Ureter (tissue), 1 donor: Measurements from ENCODE around the gene CACNA1H. TPM values are rescaled to one million over a fixed set of nuclear protein-coding genes. Genes with fewer than 3 reads are reported as not detected.
"Not testable (repeated sequence)": the region's sequence is repeated elsewhere in the genome, so short reads cannot be mapped to it uniquely, and the experiment has no call there.

Experiments
- DNase-seq: peaks from one replicate; pipeline ENCODE4 v3.0.0-alpha.2; 2020; ENCODE audit warnings: low spot score
- total RNA-seq: library from RNA; stranded (reverse); gene quantifications from one replicate; pipeline ENCODE4 v1.2.4, GENCODE V29; 2023
- donor health status: DM: yes; HTN: yes; CAD: no.

The CACNA1H gene
- total RNA-seq, 1 donor from 2014 or later, result 24.4 TPM

DNA sequence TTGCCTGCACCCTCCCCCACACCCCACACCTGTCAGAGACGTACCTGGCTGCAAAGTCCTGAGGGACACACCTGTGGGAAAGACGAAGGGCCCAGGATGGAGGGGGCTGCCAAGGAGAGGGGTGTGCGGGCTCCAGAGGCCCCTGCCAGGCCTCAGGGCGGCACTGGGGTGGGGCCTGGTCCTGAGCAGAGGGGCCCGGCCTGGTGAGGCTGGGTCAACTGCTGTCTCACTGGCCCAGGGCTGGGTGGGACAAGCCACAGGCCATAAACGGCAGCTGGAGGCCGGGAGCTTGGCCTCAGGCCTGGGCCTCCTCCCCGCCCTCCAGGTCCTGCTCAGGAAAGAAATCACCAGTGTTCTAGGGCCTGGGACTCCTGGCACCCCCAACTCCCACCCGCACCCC, 71.7 kb downstream of the CACNA1H start:
- DNase-seq, result no peak

DNA sequence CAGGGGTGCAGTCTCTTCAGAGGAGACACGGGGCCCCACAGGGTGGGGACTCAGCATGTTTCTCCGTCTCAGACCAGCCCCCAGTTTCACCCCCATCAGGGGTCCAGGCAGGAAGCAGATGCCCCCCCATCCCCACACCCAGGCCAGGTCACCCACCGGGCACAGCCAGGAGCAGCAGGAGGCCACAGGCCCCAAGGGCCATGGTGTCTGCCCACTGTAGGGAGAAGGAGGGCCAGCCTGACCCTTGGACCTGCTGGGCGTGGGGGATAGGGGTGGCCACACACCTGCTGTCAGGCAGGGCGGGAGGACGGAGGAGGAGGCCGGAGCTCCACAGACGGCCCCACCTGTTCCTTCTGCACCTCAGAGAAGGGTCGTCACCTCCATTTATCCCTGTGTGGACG, 72.1 kb downstream of the CACNA1H start, which contains the start of gene TPSG1:
TSS of gene TPSG1 (minus strand) at position 218 of the 401 bp plus-strand sequence. CDS start at position 202, 16 bp downstream.
- no peak for DNase-seq

DNA sequence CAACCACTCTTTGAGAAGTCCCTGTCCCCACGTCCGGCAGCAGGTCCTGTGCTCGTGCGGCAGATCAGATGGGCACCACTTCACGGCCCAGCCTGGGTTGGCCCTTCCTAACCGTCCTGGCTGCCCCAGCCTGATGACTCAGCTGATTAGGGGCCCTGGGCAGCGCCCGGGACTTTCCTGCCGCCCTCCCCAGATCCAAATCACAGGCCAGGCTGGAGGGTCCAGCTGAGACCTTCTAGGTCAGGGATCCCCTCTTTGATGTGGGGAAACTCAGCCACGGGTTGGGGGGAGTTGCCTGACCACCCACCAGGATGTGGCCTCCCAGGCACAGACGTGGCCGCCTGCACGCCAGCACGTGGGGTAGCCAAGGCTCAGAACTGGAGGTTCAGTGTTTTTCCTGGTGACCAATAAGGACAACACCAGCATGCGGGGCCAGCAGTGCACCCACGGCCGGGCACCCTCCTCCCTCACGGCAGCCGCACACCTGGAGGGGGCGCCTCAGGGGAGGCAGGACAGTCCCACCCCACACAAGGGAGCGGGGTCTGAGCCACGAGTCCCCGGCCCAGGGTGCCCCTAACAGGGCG, 72.9 kb downstream of the CACNA1H start:
- DNase-seq, result not testable (repeated sequence)

DNA sequence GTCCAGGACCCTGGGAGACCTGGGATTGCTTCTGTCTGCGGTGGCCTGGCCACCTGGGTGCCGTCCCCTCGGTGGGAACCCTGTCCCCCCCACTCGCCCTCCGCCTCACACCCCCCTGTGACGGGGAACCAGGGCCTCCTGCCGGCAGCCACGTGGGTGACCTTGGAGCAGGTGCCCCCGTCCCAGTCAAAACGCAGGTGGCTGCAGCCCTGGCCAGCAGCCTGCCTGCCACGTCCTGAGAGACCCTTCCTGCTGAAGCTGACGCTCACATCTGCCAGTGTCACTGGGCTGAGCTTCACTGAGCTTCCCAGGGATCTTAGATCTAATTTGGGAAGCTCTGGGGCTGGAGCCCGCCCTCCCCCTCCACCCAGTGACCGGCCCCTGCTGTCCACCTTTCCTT, 73.8 kb downstream of the CACNA1H start:
- DNase-seq, result not testable (repeated sequence)

DNA sequence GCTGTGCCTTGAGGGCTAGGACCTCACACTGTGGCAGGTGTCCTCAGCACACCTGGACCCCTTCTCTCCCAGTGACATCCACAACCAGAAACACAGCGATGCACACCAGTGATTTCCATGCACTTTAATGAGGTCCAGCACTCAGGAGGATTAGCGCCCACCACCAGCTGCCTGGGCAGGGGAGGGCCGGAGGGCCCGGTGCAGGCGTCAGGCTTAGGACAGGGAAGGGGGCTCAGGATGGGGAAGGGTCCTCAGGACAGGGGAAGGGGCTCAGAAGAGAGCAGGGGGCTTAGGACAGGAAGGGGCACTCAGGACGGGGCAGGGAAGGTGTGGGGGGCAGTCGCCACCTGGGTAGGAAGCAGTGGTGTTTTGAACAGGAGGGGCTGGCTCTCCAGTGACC, 75.3 kb downstream of the CACNA1H start:
- DNase-seq, result not testable (repeated sequence)

DNA sequence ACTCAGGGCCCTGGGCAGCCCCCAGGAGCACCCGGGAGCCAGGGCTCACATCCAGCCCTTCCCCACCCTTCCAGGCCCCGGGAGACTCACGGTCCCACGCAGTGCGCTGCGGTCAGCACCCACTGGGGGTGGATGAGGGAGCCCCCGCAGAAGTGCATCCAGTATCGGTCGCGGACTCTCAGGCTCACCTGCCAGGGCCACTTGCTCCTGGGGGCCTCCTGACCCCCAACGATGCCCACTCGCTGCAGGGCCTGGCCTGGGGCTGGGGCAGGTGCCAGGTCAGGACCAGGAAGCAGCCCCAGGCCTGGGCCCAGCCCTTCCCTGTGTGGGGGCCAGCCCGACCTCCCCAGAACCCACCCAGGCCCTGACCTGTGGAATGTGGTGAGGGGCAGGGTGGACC, 76.6 kb downstream of the CACNA1H start:
- not testable (repeated sequence) for DNase-seq

DNA sequence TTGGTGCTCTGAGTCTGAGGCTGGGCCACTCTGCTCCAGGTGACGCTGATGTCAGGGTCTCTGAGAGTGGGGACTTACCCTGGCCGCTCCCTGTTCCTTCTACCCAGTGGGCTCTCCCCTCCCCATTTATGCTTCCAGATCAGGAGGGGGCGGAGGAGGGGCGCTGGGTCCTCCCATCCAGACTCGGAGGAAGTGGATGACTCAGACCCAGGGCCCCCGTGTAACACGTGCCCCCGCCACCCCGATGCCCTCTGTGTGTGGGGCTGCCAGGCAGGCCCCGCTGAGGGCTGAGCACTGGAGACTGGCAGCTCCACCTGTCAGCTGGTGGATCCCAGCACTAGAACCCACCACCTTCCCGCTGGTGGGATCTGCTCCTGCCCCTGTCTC, 77.2 kb downstream of the CACNA1H start, which contains the start of gene TPSB2:
TSS of gene TPSB2 (minus strand) at position 101 of the 387 bp plus-strand sequence. CDS start 233 bp downstream, outside the sequence.
- DNase-seq, result not testable (repeated sequence)

DNA sequence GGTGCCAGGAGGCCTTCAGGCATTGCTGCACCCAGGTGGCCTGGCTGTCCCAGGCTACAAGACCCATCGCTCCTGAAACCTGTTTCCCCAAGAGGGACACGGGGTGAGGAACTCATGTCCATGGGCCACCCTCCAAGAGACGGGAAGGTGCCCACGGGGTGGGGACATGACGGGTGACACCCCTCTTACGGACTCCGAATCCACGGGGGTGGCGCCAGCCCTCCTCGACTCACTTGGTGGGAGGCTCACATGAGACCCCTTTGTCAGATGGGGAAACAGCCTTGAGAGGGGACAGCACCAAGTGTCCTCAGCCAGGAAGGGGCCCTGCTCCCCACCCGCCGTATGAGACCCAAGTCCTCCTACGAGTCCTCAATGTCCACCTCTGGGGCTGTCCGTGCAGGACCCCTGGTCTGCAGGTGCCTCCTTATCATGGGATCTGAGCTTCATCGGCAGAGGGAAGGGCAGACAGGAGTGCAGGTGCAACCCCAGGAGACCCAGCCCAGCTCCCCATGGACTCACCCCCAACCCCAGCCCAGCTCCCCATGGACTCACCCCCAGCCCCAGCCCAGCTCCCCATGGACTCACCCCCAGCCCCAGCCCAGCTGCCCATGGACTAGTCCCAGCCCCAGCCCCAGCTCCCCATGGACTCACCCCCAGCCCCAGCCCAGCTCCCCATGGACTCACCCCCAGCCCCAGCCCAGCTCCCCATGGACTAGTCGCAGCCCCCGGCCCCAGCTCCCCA, 77.7 kb downstream of the CACNA1H start:
- DNase-seq, result not testable (repeated sequence)

DNA sequence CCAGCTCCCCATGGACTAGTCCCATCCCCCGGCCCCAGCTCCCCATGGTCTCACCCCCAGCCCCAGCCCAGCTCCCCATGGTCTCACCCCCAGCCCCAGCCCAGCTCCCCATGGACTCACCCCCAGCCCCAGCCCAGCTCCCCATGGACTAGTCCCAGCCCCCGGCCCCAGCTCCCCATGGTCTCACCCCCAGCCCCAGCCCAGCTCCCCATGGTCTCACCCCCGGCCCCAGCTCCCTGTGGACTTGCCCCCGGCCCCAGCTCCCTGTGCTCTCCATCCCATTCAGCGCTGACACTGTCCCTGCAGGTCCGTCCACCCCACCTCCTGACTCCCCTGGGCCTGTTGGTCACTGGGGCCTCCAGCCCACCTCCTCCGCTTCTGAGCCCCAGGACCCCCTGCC, 78.4 kb downstream of the CACNA1H start:
- not testable (repeated sequence) for DNase-seq

DNA sequence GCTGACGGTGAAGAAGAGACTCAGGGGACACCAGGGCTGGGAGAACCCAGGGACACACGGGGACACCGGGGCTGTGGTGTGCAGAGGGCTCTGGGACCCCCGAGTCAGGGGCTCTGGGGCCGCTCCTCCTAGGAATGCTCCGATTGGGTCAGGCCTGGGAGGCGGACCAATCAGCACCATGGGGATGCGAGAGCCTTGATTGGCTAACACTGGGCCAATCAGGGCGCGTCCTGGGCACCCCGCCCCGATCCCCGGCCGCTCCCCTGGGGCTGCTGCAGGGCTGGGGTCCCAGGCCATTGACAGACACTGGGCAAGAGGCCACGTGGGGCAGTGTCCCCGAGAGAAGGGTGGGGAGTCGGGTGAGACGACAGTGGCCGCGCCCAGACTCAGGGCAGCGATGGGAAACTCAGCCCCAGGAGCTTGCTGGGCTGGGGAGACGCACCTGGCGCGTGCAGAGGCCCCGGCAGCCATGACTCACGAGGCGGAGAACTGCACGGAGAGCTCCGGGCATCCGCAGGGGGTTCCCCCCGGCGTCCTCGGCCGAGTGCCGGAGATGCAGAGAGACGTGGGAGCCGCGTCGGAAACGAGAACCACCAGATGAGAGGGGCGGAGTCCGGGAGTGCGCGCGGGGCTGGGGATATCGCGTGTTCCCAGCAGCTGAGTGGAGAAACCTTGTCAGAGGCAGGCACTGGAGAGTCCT, 79.3 kb downstream of the CACNA1H start:
- DNase-seq, result not testable (repeated sequence)

DNA sequence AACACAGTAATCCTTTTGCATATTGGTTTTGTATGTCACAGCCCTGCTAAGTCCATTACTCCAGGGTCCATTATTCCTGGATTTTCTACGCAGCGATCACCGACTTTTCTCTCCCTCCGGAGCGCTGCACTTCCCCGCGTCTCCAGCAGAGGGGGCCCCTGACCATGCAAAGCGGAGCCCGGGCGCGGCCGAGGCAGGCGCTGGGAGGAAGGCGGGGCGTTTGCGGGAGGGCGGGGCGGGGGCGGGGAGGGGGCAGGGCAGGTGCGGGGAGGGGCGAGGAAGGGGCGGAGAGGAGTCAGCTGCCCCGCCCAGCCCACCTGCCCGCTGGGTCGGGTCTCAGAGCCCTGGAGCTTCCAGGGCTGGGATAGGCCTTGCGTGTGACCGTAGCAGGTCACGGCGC, 83.8 kb downstream of the CACNA1H start:
- DNase-seq, result not testable (repeated sequence)

DNA sequence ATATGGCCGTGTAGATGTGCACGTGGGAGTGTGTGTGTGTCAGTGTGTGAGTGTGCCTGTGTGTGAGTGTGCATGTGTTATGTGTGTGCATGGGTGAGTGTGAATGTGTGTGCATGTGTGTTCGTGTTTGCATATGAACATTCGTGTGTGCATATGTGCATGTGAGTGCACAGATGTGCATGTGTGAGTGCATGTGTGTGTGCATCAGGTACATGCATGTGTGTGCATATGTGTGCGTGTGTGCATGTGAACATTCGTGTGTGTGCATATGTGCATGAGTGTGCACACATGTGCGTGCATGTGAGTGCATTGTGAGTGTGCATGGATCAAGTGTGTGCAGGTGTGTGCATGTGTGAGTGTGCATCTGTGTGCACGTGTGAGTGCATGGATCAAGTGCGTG, 85.1 kb downstream of the CACNA1H start:
- DNase-seq, result no peak

DNA sequence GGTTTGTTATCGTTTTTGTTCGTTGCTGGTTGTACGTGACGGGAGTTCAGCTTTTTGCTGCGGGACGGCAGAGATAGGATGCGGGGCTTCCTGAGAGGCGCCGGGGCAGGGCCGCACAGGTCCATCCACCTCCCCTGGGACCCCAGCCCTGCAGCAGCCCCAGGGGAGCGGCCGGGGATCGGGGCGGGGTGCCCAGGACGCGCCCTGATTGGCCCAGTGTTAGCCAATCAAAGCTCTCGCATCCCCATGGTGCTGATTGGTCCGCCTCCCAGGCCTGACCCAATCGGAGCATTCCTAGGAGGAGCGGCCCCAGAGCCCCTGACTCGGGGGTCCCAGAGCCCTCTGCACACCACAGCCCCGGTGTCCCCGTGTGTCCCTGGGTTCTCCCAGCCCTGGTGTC, 86.0 kb downstream of the CACNA1H start:
- not testable (repeated sequence) for DNase-seq

DNA sequence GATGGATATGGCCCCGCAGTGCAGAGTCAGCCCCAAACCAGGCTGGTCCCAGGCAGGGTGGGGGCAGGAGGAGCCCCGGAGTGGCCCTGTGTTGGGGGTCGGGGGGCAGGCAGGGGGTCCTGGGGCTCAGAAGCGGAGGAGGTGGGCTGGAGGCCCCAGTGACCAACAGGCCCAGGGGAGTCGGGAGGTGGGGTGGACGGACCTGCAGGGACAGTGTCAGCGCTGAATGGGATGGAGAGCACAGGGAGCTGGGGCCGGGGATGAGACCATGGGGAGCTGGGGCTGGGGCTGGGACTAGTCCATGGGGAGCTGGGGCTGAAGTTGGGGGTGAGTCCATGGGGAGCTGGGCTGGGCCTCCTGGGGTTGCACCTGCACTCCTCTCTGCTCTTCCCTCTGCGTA, 86.7 kb downstream of the CACNA1H start:
- not testable (repeated sequence) for DNase-seq

DNA sequence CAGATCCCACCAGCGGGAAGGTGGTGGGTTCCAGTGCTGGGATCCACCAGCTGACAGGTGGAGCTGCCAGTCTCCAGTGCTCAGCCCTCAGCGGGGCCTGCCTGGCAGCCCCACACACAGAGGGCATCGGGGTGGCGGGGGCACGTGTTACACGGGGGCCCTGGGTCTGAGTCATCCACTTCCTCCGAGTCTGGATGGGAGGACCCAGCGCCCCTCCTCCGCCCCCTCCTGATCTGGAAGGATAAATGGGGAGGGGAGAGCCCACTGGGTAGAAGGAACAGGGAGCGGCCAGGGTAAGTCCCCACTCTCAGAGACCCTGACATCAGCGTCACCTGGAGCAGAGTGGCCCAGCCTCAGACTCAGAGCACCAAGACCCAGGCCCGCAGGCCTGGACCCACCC, 87.5 kb downstream of the CACNA1H start, which contains the start of gene TPSAB1:
TSS of gene TPSAB1 (plus strand) at position 270 of the 400 bp plus-strand sequence. CDS start 234 bp downstream, outside the sequence.
- DNase-seq, result not testable (repeated sequence)

DNA sequence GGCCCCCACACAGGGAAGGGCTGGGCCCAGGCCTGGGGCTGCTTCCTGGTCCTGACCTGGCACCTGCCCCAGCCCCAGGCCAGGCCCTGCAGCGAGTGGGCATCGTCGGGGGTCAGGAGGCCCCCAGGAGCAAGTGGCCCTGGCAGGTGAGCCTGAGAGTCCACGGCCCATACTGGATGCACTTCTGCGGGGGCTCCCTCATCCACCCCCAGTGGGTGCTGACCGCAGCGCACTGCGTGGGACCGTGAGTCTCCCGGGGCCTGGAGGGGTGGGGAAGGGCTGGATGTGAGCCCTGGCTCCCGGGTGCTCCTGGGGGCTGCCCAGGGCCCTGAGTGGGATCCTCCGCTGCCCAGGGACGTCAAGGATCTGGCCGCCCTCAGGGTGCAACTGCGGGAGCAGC, 88.2 kb downstream of the CACNA1H start:
- DNase-seq, result not testable (repeated sequence)

DNA sequence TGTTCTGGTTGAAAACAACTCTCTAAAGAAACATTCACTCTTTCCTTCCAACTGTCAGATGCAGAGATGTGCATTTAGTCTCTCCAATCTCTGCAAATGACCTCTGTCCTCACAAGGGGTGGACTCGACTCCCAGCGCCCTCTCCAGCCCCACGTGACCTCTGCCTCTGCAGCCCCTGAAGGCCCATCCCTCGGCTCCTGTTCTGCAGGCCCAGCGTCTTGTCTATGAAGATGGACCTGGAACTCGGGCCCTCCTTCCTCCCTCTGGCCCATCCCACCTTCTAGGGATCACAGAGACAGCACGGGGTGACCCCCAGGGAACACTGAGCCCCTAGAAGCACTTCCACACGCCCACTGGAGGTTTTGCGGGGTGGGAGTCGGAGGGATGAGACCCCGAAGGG, 90.5 kb downstream of the CACNA1H start:
- not testable (repeated sequence) for DNase-seq

DNA sequence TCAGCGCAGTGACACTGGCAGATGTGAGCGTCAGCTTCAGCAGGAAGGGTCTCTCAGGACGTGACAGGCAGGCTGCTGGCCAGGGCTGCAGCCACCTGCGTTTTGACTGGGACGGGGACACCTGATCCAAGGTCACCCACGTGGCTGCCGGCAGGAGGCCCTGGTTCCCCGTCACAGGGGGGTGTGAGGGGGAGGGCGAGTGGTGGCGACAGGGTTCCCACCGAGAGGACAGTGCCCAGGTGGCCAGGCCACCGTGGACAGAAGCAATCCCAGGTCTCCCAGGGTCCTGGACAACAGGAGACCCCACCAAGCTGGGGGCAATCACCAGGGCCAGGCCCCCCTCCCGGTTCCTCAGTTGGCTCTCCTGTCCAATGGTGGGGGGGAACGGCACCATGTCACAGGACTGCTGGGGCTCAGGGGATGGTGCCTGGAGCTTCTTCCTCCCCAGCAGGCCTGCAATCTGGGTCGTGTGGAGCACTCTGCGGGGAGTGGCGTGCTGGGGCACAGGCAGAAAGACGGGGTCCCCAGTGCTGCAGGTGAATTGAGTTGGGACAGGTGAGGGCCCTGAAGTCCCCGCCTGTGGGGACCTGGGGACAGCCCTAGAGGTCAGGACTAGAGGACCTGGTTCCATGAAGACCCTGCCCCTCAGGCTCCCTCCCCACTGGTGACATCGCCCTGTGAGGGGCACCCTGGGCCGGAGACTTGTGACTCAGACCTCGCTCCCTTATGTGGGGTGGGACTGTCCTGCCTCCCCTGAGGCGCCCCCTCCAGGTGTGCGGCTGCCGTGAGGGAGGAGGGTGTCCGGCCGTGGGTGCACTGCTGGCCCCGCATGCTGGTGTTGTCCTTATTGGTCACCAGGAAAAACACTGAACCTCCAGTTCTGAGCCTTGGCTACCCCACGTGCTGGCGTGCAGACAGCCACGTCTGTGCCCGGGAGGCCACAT, 91.3 kb downstream of the CACNA1H start:
- DNase-seq, result not testable (repeated sequence)

DNA sequence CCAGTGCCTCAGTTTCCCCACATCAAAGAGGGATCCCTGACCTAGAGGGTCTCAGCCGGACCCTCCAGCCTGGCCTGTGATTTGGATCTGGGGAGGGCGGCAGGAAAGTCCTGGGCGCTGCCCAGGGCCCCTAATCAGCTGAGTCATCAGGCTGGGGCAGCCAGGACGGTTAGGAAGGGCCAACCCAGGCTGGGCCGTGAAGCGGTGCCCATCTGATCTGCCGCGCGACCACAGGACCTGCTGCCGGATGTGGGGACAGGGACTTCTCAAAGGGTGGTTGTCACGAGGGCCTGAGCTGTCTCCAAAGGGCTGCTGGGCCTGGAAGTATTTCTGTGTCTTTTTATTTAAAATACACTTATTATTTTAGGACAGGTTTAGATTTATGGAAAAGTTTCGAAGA, 92.0 kb downstream of the CACNA1H start:
- DNase-seq, result no peak

DNA sequence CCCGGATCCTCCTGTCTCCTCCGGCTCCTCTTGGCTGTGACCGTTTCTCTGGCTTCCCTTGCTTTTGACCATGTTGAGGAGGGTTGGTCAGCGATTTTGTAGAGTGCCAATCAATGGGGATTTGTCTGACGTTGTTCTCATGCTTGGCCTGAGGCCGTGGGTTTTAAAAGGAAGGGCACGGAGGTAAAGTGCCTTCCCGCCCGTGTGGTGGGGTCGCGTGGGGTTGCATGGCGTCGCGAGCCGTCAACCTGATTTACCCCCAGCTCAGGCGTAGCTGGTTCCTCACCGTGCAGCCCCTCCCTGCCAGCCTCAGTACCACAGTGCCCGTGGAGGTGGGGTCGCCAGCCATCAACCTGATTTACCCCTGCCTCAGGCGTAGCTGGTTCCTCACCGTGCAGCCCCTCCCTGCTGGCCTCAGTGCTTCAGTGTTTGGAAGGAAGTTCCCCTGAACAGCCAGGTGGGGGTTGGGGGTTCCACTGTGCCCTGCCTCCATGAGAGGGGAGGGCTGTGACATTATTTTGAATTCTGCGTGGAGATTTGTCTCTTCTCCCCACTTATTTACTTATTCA, 92.6 kb downstream of the CACNA1H start:
- DNase-seq, result no peak
